Prostate gland (tissue), 2 donors: ENCODE data around the gene TBC1D30. TPM values are rescaled to one million over a fixed set of nuclear protein-coding genes. Genes with fewer than 3 reads are reported as not detected.
"Not testable (repeated sequence)": the region's sequence is repeated elsewhere in the genome, so short reads cannot be mapped to it uniquely, and the experiment has no call there.

Experiments
- DNase-seq: peaks from one replicate; pipeline ENCODE4 v3.0.0-alpha.2; 2019; ENCODE audit warnings: low spot score
- H3K27ac ChIP-seq, 2 donors: fragments of 200-600 bp; sonication (generic); 2 replicates each; pipeline ENCODE4 v1.5.1; 2017 to 2019
- H3K27me3 ChIP-seq: fragments of 200-600 bp; sonication (generic); replicated peaks from 2 replicates; pipeline ENCODE4 v1.5.1; 2019; ENCODE audit not compliant: insufficient read depth
- H3K36me3 ChIP-seq, 2 donors: fragments of 200-600 bp; sonication (generic); 1 replicate in 1 of 2; 2 replicates in 1 of 2; pipeline versions ENCODE4 v1.5.1 to v1.8.1; 2017 to 2019
- H3K4me1 ChIP-seq: fragments of 200-600 bp; sonication (generic); replicated peaks from 2 replicates; pipeline ENCODE4 v1.5.1; 2019
- H3K4me3 ChIP-seq, 2 donors: fragments of 200-600 bp; sonication (generic); 2 replicates each; pipeline ENCODE4 v1.5.1; 2017 to 2019
- H3K9me3 ChIP-seq: fragments of 200-600 bp; sonication (generic); 2 replicates; pipeline ENCODE4 v1.5.1; 2017
- POLR2A ChIP-seq: fragments of 450-650 bp; IDR thresholded peaks from one replicate; pipeline ENCODE4 v1.6.1; 2016; ENCODE audit warnings: antibody characterized with exemption, mild to moderate bottlenecking
- POLR2AphosphoS5 ChIP-seq: sonication (generic); formaldehyde crosslinking; IDR thresholded peaks from one replicate; pipeline ENCODE4 v1.6.1; 2017; ENCODE audit warnings: antibody characterized with exemption
- WGBS: methylation state at CpG from one replicate; pipeline ENCODE4 v1.1.5; 2018; 5-methylcytosine and 5-hydroxymethylcytosine counted together
- intact Hi-C: fragments of 100-400 bp; cut with DNase I; formaldehyde crosslinking; loops from one replicate; pipeline ENCODE4 v1.14.2; 2022
- total RNA-seq, 2 donors: library from RNA; depleted of rRNA; stranded (reverse); fragments of >200 nt; gene quantifications; one replicate each; pipeline ENCODE4 v1.1.0, GENCODE V29; 2016
- TF ChIP-seq, protein P1 (sequence below), 4 experiments: fragments of 200-600 bp in 2 of 4; fragments of 450-650 bp in 2 of 4; sonication (generic) in 2 of 4; IDR thresholded peaks; 1 replicate in 3 of 4; 2 replicates in 1 of 4; pipeline ENCODE4 v1.5.1; 2016 to 2019; ENCODE audit warnings: antibody characterized with exemption in 4 of 4, mild to moderate bottlenecking in 2 of 4, moderate library complexity in 2 of 4

The TBC1D30 gene
- total RNA-seq, 2 donors from 2014 or later: 17.2 to 19.2 TPM

DNA sequence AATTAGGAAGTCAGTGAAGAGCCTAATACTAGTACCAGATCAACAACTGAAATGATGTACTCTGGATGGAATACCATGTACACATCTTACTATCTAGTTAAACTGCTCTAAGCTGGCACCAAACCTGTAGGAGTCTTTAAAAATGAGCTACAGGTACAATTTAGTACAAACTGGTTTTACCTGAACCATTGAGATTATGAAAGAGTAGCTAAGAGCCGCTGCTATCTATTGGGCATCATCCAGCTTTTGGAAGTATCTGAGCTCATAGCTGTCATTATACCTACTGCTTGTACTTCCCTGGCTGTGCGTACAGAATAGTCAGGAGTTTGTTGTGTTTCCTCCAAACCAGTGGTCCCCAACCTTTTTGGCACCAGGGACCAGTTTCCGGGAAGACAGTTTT, 12.4 kb downstream of the TBC1D30 start:
- Histone ChIP-seq H3K27me3 (no peaks in the 10 kb centered on the region), H3K4me3 (no peak overlapping the region), H3K36me3 (no peaks in the 10 kb centered on the region), H3K4me1 (no peaks in the 10 kb centered on the region), H3K27ac (no peak overlapping the region), H3K9me3 (no peaks in the 10 kb centered on the region)
- WGBS: 40% methylated on average over 3 of the region's 3 CpGs
- intact Hi-C loops: no loop called here
- peak; percentile 68 for DNase-seq
- no peak for TF ChIP-seq POLR2A
- TF ChIP-seq POLR2AphosphoS5: peak; percentile 88
- TF ChIP-seq, protein P1, sequence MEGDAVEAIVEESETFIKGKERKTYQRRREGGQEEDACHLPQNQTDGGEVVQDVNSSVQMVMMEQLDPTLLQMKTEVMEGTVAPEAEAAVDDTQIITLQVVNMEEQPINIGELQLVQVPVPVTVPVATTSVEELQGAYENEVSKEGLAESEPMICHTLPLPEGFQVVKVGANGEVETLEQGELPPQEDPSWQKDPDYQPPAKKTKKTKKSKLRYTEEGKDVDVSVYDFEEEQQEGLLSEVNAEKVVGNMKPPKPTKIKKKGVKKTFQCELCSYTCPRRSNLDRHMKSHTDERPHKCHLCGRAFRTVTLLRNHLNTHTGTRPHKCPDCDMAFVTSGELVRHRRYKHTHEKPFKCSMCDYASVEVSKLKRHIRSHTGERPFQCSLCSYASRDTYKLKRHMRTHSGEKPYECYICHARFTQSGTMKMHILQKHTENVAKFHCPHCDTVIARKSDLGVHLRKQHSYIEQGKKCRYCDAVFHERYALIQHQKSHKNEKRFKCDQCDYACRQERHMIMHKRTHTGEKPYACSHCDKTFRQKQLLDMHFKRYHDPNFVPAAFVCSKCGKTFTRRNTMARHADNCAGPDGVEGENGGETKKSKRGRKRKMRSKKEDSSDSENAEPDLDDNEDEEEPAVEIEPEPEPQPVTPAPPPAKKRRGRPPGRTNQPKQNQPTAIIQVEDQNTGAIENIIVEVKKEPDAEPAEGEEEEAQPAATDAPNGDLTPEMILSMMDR (IDR thresholded peaks at IDR 0.05): no peak

DNA sequence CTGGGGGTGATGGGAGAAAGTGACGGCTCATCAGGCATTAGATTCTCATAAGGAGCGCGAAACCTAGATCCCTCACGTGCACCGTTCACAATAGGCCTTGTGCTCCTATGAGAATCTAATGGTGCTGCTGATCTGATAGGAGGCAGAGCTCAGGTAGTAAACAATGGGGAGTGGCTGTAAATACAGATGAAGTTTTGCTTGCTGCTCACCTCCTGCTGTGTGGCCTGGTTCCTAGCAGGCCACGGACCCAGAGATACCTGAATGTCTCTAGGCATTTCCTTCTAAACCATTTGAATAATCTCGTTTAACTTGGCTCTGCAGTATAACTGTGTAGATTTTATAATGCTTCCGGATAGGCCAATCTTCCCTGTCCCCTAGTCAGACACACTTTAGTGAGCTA, 13.0 kb downstream of the TBC1D30 start:
- TF ChIP-seq, protein P1 (IDR thresholded peaks at IDR 0.05): no peak
- TF ChIP-seq POLR2AphosphoS5 (no peak), POLR2A (no peak)
- Histone ChIP-seq H3K36me3 (no peaks in the 10 kb centered on the region), H3K27me3 (no peaks in the 10 kb centered on the region), H3K27ac (no peak overlapping the region), H3K4me3 (no peak overlapping the region), H3K9me3 (no peaks in the 10 kb centered on the region), H3K4me1 (no peaks in the 10 kb centered on the region)
- WGBS: 80% methylated on average over 8 of the region's 8 CpGs
- DNase-seq: no peak
- intact Hi-C loops: no loop called here

DNA sequence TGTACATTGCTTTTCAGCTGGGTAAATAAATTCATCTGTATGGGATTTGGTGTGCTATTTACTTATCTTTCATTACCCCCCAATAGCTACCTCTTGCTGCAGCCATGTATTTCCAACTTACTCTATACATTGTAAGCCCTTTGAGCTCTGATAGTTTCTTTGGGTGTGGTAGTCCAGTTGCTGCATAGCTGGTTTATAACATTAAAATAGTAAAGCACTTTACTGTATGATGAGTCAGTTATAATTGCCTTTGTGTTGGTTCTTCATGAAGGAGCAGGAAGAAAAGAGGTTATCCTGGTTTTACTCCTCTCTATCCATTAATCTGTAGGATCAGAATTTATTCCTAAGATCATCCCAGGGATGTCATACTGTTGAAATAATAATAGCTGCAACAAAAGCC, 15.7 kb downstream of the TBC1D30 start:
- H3K9me3 ChIP-seq: no peaks in the 10 kb centered on the region
- TF ChIP-seq POLR2A (no peak), POLR2AphosphoS5 (no peak)
- TF ChIP-seq, protein P1 (IDR thresholded peaks at IDR 0.05): no peak
- no peaks in the 10 kb centered on the region for H3K36me3 ChIP-seq
- no peak for DNase-seq
- no peaks in the 10 kb centered on the region for H3K27me3 ChIP-seq
- intact Hi-C loops: no loop called here
- no peak overlapping the region for H3K27ac ChIP-seq
- H3K4me1 ChIP-seq: no peaks in the 10 kb centered on the region
- no peak overlapping the region for H3K4me3 ChIP-seq

DNA sequence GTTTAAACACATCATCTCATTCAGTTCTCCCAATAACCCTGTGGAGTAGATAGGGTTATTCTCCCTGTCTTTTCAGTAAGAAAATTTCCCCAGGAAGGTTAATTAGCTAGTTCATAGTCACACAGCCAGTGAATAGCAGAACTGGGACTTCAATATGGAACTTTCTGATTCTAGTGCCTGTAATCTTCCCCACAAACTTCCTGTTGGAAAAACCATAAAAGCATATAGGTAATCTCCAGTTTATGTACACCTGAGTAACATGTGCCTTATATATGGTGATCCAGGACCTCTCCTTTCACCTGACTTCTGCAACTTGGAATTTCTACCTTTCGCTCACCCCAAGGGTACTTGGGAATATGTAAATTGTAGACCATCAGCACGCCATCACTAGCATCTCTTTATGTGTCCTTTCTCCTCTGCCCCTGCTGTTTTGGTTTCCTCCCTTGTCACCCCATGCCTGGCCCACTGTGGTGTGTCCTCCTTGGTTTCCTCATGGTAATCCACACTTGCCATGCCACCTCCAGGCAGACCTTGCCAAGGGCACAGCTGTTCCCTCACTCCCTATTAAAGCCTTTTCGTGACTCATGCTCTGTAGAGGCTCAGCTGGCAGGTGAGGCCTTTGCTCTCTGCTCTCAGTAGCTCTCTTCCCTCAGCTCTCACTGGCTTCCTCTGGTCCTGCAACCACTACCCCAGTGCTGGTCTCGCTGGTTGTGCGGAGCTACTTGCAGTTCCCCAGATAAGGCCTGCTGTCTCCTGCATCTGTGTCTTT, 16.7 kb downstream of the TBC1D30 start:
- intact Hi-C loops: no loop called here
- Histone ChIP-seq H3K27me3 (no peaks in the 10 kb centered on the region), H3K36me3 (no peaks in the 10 kb centered on the region), H3K9me3 (no peaks in the 10 kb centered on the region), H3K4me3 (no peak overlapping the region), H3K27ac (no peak overlapping the region), H3K4me1 (no peaks in the 10 kb centered on the region)
- WGBS: 95% methylated on average over 5 of the region's 5 CpGs
- no peak for DNase-seq
- TF ChIP-seq POLR2A (no peak), POLR2AphosphoS5 (no peak)
- TF ChIP-seq, protein P1 (IDR thresholded peaks at IDR 0.05): no peak

DNA sequence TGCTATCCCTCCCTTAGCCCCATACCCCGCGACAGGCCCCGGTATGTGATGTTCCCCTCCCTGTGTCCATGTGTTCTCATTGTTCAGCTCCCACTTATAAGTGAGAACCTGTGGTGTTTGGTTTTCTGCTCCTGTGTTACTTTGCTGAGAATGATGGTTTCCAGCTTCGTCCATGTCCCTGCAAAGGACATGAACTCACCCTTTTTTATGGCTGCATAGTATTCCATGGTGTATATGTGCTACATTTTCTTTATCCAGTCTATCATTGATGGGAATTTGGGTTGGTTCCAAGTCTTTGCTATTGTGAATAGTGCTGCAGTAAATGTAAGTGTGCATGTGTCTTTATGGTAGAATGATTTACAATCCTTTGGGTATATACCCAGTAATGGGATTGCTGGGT, 24.0 kb downstream of the TBC1D30 start:
- H3K36me3 ChIP-seq, H3K4me3 ChIP-seq, H3K9me3 ChIP-seq, H3K4me1 ChIP-seq, intact Hi-C loops, H3K27ac ChIP-seq, H3K27me3 ChIP-seq, DNase-seq: not testable (repeated sequence)
- 99% methylated on average over 4 of the region's 4 CpGs for WGBS
